HepG2 (cell line): ENCODE results near the gene NDUFV1. TPM values are rescaled to one million over a fixed set of nuclear protein-coding genes. Genes with fewer than 3 reads are reported as not detected.

ENCODE experiments used
- AHDC1 ChIP-seq: sonication (generic); formaldehyde crosslinking; IDR thresholded peaks from 2 replicates; pipeline ENCODE4 v1.5.1; 2020; ENCODE audit warnings: mild to moderate bottlenecking, missing genetic modification reagents, borderline replicate concordance
- ATF3 ChIP-seq: sonication (generic); formaldehyde crosslinking; IDR thresholded peaks from 2 replicates; pipeline ENCODE4 v1.4.0; 2020; ENCODE audit warnings: missing genetic modification reagents
- HINFP ChIP-seq: sonication (generic); formaldehyde crosslinking; IDR thresholded peaks from 2 replicates; pipeline ENCODE4 v1.4.0; 2020; ENCODE audit warnings: low read depth, mild to moderate bottlenecking, missing genetic modification reagents
- HNRNPH1 ChIP-seq: fragments of 200-400 bp; formaldehyde crosslinking; optimal IDR thresholded peaks from 2 replicates; pipeline ENCODE3; 2017; ENCODE audit warnings: mild to moderate bottlenecking, low read depth, low read length
- MZF1 ChIP-seq: sonication (generic); formaldehyde crosslinking; IDR thresholded peaks from 2 replicates; pipeline ENCODE4 v1.8.1; 2023; ENCODE audit warnings: mild to moderate bottlenecking, missing genetic modification reagents, borderline replicate concordance
- SMARCC2 ChIP-seq: fragments of 450-650 bp; IDR thresholded peaks from 2 replicates; pipeline ENCODE4 v1.6.1; 2017; ENCODE audit warnings: antibody characterized with exemption, mild to moderate bottlenecking
- ZMYM4 ChIP-seq: sonication (generic); formaldehyde crosslinking; IDR thresholded peaks from 2 replicates; pipeline ENCODE4 v1.8.1; 2023; ENCODE audit warnings: mild to moderate bottlenecking, missing genetic modification reagents
- ZNF276 ChIP-seq: sonication (generic); formaldehyde crosslinking; IDR thresholded peaks from 2 replicates; pipeline ENCODE4 v1.4.0; 2020; ENCODE audit warnings: mild to moderate bottlenecking, low read depth, missing genetic modification reagents
- ZNF652 ChIP-seq: IDR thresholded peaks from 2 replicates; pipeline ENCODE4 v1.6.1; 2016; ENCODE audit warnings: low read depth, borderline replicate concordance
- ZNF782 ChIP-seq: sonication (generic); formaldehyde crosslinking; IDR thresholded peaks from 2 replicates; pipeline ENCODE4 v1.4.0; 2020; ENCODE audit warnings: missing genetic modification reagents, mild to moderate bottlenecking, borderline replicate concordance
- polyA plus RNA-seq, 8 experiments: library from polyadenylated mRNA; depleted of rRNA in 3 of 8; stranded (reverse) in 7 of 8; unstranded in 1 of 8; fragments of >200 nt; fragmentation: Illumina TruSeq in 4 of 8; extraction: Trizol in 4 of 8; gene quantifications; 2 replicates each; pipeline versions ENCODE4 v1.2.1 to v1.2.3, GENCODE V29; 2011 to 2016; ENCODE audit warnings: low read depth in 4 of 8, missing spikeins in 1 of 8, mixed read lengths in 1 of 8; ENCODE audit not compliant: insufficient read depth in 1 of 8
- total RNA-seq, 5 experiments: library from RNA; depleted of rRNA; stranded (reverse); fragments of >200 nt; fragmentation: Illumina TruSeq; extraction: Trizol; gene quantifications; 2 replicates each; pipeline ENCODE4 v1.2.3, GENCODE V29; 2016; ENCODE audit warnings: low read depth in 1 of 5
- TF ChIP-seq, protein P1 (sequence below): sonication (generic); formaldehyde crosslinking; IDR thresholded peaks from 2 replicates; pipeline ENCODE4 v1.9.0; 2021; ENCODE audit warnings: mild to moderate bottlenecking, missing genetic modification reagents

The NDUFV1 gene
- total and polyA plus RNA-seq, 2 of the 13 experiments (the other 11 are each of a cell fraction or from before 2014, with no cell fraction given) = 88.9 to 137 TPM

DNA sequence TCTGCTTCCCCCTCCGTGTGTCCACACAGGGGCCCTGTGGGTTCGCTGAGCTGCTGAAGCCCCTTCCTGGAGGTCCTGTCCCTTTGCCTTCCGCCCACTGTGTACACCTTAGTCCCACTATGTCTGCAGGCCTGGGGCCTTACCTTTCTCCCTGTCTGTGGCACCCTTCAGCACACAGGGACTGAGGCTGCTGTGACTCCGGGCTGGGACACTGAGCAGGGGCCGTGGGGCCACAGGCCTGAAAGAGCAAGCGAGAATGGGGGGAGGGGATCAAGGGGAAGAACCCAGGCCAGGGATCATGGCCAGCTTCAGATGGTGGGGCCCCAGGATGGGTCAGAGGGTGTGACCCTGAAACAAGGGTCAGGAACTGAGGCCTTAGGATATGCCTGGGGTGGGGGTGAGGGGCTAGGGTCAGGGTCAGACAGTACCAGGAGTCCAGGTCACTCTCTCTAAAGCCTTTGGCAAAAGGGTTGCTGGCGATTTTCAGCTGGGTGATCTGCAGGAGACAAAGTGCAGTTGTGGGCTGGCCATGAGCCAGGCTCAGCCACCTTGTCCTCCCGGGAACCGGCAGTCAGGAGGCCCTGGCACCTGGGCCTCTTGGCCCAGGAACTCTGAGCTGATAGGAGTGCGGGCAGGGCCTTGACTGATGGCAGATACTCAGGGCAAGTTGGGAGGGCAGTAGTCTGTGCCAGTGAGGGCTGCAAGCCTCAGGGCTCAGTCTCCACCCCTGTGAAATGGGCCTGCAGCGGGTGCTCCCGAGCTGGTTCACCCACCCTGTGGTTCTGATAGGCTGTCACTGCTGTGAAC is 25.6 kb downstream of the NDUFV1 start (continued):
- TF ChIP-seq AHDC1 (CRISPR knock-in tag) (no peak), ATF3 (CRISPR knock-in tag) (no peak), ZNF276 (CRISPR knock-in tag) (no peak), HNRNPH1 (no peak), ZMYM4 (CRISPR knock-in tag) (no peak; the same call in 1 of the 2 replicates), MZF1 (CRISPR knock-in tag) (no peak), ZNF652 (CRISPR knock-in tag) (no peak), ZNF782 (0 out of 2 replicates have a peak, but pooled peaks have one; percentile 76), HINFP (CRISPR knock-in tag) (no peak), SMARCC2 (no peak)
- TF ChIP-seq, protein P1, sequence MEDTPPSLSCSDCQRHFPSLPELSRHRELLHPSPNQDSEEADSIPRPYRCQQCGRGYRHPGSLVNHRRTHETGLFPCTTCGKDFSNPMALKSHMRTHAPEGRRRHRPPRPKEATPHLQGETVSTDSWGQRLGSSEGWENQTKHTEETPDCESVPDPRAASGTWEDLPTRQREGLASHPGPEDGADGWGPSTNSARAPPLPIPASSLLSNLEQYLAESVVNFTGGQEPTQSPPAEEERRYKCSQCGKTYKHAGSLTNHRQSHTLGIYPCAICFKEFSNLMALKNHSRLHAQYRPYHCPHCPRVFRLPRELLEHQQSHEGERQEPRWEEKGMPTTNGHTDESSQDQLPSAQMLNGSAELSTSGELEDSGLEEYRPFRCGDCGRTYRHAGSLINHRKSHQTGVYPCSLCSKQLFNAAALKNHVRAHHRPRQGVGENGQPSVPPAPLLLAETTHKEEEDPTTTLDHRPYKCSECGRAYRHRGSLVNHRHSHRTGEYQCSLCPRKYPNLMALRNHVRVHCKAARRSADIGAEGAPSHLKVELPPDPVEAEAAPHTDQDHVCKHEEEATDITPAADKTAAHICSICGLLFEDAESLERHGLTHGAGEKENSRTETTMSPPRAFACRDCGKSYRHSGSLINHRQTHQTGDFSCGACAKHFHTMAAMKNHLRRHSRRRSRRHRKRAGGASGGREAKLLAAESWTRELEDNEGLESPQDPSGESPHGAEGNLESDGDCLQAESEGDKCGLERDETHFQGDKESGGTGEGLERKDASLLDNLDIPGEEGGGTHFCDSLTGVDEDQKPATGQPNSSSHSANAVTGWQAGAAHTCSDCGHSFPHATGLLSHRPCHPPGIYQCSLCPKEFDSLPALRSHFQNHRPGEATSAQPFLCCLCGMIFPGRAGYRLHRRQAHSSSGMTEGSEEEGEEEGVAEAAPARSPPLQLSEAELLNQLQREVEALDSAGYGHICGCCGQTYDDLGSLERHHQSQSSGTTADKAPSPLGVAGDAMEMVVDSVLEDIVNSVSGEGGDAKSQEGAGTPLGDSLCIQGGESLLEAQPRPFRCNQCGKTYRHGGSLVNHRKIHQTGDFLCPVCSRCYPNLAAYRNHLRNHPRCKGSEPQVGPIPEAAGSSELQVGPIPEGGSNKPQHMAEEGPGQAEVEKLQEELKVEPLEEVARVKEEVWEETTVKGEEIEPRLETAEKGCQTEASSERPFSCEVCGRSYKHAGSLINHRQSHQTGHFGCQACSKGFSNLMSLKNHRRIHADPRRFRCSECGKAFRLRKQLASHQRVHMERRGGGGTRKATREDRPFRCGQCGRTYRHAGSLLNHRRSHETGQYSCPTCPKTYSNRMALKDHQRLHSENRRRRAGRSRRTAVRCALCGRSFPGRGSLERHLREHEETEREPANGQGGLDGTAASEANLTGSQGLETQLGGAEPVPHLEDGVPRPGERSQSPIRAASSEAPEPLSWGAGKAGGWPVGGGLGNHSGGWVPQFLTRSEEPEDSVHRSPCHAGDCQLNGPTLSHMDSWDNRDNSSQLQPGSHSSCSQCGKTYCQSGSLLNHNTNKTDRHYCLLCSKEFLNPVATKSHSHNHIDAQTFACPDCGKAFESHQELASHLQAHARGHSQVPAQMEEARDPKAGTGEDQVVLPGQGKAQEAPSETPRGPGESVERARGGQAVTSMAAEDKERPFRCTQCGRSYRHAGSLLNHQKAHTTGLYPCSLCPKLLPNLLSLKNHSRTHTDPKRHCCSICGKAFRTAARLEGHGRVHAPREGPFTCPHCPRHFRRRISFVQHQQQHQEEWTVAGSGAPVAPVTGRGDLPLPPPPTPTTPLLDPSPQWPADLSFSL (CRISPR knock-in tag) = no peak
